ENCODE measurements around the gene ABO.

GRCh38 chr9:133322701-133323100, 47.7 kb upstream of the ABO start:
- TF ChIP-seq NANOG (IDR thresholded peaks at IDR 0.05; ENCODE audit: insufficient read depth, low read depth, low read length, poor library complexity, severe bottlenecking) (no peak), TCF12 (IDR thresholded peaks at IDR 0.05; ENCODE audit: low read depth, low read length) (no peak), RAD21 (IDR thresholded peaks at IDR 0.05 in 1 of 2, conservative IDR thresholded peaks at IDR 0.05 in 1 of 2; ENCODE audit: low read depth in 2 of 2, low read length in 2 of 2) (no peak), HDAC6 (IDR thresholded peaks at IDR 0.05; ENCODE audit: low read depth, low read length) (no peak)
- TF ChIP-seq, protein P1, sequence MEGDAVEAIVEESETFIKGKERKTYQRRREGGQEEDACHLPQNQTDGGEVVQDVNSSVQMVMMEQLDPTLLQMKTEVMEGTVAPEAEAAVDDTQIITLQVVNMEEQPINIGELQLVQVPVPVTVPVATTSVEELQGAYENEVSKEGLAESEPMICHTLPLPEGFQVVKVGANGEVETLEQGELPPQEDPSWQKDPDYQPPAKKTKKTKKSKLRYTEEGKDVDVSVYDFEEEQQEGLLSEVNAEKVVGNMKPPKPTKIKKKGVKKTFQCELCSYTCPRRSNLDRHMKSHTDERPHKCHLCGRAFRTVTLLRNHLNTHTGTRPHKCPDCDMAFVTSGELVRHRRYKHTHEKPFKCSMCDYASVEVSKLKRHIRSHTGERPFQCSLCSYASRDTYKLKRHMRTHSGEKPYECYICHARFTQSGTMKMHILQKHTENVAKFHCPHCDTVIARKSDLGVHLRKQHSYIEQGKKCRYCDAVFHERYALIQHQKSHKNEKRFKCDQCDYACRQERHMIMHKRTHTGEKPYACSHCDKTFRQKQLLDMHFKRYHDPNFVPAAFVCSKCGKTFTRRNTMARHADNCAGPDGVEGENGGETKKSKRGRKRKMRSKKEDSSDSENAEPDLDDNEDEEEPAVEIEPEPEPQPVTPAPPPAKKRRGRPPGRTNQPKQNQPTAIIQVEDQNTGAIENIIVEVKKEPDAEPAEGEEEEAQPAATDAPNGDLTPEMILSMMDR (IDR thresholded peaks at IDR 0.05; ENCODE audit: control extremely low read depth in 1 of 3, insufficient read depth in 1 of 3, low read depth in 1 of 3, low read length in 3 of 3) = no peak
